PC-9 (cell line): Measurements from ENCODE around the gene CACNA2D1.

ENCODE experiments used
- EZH2 ChIP-seq: fragments of 200-600 bp; sonication (generic); IDR thresholded peaks from 2 replicates; pipeline ENCODE4 v1.8.0; 2017; ENCODE audit warnings: antibody characterized with exemption, low read depth
- TF ChIP-seq, protein P1 (sequence below): fragments of 200-600 bp; sonication (generic); conservative IDR thresholded peaks from 2 replicates; pipeline ENCODE4 v1.6.1; 2017; ENCODE audit warnings: mixed run types, antibody characterized with exemption, mild to moderate bottlenecking, moderate library complexity

DNA sequence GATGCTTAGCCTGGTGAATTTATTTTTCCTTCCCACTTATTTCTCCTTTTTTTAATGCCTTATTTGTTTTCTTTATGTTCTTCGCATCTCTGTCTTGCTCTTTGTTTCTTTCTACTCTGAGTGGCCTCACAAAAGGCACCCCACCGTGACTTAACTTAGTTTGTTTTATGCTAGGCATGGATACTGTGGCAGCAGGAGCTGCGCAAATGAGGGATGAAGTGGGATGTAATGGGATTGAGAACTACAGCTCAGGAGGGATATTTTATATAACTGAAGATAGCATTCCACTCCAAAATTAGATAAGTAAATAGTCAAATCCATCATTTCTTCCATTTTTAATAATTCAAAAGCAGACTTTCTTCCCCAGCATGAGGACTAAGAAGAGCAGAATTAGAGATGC lies 1.7 kb upstream of the CACNA2D1 start:
- TF ChIP-seq, protein P1, sequence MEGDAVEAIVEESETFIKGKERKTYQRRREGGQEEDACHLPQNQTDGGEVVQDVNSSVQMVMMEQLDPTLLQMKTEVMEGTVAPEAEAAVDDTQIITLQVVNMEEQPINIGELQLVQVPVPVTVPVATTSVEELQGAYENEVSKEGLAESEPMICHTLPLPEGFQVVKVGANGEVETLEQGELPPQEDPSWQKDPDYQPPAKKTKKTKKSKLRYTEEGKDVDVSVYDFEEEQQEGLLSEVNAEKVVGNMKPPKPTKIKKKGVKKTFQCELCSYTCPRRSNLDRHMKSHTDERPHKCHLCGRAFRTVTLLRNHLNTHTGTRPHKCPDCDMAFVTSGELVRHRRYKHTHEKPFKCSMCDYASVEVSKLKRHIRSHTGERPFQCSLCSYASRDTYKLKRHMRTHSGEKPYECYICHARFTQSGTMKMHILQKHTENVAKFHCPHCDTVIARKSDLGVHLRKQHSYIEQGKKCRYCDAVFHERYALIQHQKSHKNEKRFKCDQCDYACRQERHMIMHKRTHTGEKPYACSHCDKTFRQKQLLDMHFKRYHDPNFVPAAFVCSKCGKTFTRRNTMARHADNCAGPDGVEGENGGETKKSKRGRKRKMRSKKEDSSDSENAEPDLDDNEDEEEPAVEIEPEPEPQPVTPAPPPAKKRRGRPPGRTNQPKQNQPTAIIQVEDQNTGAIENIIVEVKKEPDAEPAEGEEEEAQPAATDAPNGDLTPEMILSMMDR = no peak
- no peak for TF ChIP-seq EZH2
